Right lobe of liver (tissue), 6 donors: Measurements from ENCODE around the gene HOXD11. TPM values are rescaled to one million over a fixed set of nuclear protein-coding genes. Genes with fewer than 3 reads are reported as not detected.

Experiments used
- ATAC-seq, 4 donors: fragments of 200-7000 bp; cut with Tn5 transposase; one replicate each; pipeline ENCODE4 v1.9.1; 2020; ENCODE audit warnings: mild to moderate bottlenecking in 4 of 4, moderate library complexity in 4 of 4
- DNase-seq, 3 donors: peaks; one replicate each; pipeline ENCODE4 v3.0.0-alpha.2; 2020
- H3K27ac ChIP-seq, 3 donors: fragments of 200-600 bp; one replicate each; pipeline ENCODE4 v1.8.0; 2022
- H3K27me3 ChIP-seq, 2 donors: fragments of 200-600 bp; one replicate each; pipeline ENCODE4 v1.8.0; 2022
- H3K36me3 ChIP-seq, 4 donors: fragments of 200-600 bp; sonication (generic) in 1 of 4; one replicate each; pipeline versions ENCODE4 v1.5.1 to v1.8.0; 2017 to 2022; ENCODE audit warnings: control low read depth in 1 of 4
- H3K4me1 ChIP-seq, 4 donors: fragments of 200-600 bp; sonication (generic) in 1 of 4; one replicate each; pipeline versions ENCODE4 v1.5.1 to v1.8.0; 2017 to 2022; ENCODE audit warnings: control low read depth in 1 of 4
- H3K4me3 ChIP-seq, 3 donors: fragments of 200-600 bp; one replicate each; pipeline ENCODE4 v1.8.0; 2022
- H3K9me3 ChIP-seq, 4 donors: fragments of 200-600 bp; sonication (generic) in 1 of 4; one replicate each; pipeline versions ENCODE4 v1.5.1 to v1.8.0; 2017 to 2022; ENCODE audit warnings: control low read depth in 1 of 4
- CTCF ChIP-seq, 4 donors: fragments of 200-600 bp in 3 of 4; fragments of 450-650 bp in 1 of 4; IDR thresholded peaks; one replicate each; pipeline versions ENCODE4 v1.5.1 to v1.8.0; 2016 to 2022; ENCODE audit warnings: antibody characterized with exemption in 4 of 4, mild to moderate bottlenecking in 2 of 4
- POLR2A ChIP-seq: fragments of 450-650 bp; IDR thresholded peaks from one replicate; pipeline ENCODE4 v1.6.1; 2017; ENCODE audit warnings: antibody characterized with exemption, mild to moderate bottlenecking
- WGBS: methylation state at CpG from one replicate; pipeline ENCODE4 v1.1.6; 2018; ENCODE audit warnings: low coverage, low lambda C conversion rate; ENCODE audit not compliant: insufficient coverage; ENCODE audit errors: missing lambda C conversion rate; 5-methylcytosine and 5-hydroxymethylcytosine counted together
- intact Hi-C, 2 donors: fragments of 100-400 bp; cut with DNase I; formaldehyde crosslinking; loops; one replicate each; pipeline versions ENCODE4 v1.11.2 to v1.14.1; 2022
- total RNA-seq, 6 experiments: library from RNA; depleted of rRNA in 2 of 6; stranded (reverse); fragments of >200 nt in 2 of 6; fragmentation: NEBNext Ultra II Directional in 3 of 6; extraction: Animal tissue kit (Norgen Biotek cat#: 25700) in 3 of 6; gene quantifications; one replicate each; pipeline versions ENCODE4 v1.1.0 to v1.2.4, GENCODE V29; 2016 to 2023
- donor health status: DM: no; HTN: yes; CAD: no.
- donor health status: DM: no; HTN: no; CAD: no.
- donor health status: DM: no; HTN: no; CAD: no.
- donor health status: DM: no; HTN: yes; CAD: no.
- donor health status: DM: no; HTN: yes; CAD: no.

Gene HOXD11
- total RNA-seq, 6 experiments from 2014 or later, result not detected

GRCh38 chr2:176101842-176102241 is 5.2 kb upstream of the HOXD11 start:
- H3K27ac ChIP-seq, result no peak overlapping the region
- peaks cover 0 to 14% (median 5%) of the 10 kb centered on the region in 4 donors for H3K4me1 ChIP-seq
- no peaks in the 10 kb centered on the region for H3K36me3 ChIP-seq
- peaks cover 25 to 90% of the 10 kb centered on the region in 2 donors for H3K27me3 ChIP-seq
- H3K9me3 ChIP-seq, result no peaks in the 10 kb centered on the region
- intact Hi-C loops, result no loop called here
- H3K4me3 ChIP-seq, result no peak overlapping the region
- DNase-seq (no peak), ATAC-seq (no peak)
- 32% methylated on average over 4 of the region's 5 CpGs for WGBS
- no peak for TF ChIP-seq POLR2A
- TF ChIP-seq CTCF (IDR thresholded peaks at IDR 0.05), result no peak

DNA sequence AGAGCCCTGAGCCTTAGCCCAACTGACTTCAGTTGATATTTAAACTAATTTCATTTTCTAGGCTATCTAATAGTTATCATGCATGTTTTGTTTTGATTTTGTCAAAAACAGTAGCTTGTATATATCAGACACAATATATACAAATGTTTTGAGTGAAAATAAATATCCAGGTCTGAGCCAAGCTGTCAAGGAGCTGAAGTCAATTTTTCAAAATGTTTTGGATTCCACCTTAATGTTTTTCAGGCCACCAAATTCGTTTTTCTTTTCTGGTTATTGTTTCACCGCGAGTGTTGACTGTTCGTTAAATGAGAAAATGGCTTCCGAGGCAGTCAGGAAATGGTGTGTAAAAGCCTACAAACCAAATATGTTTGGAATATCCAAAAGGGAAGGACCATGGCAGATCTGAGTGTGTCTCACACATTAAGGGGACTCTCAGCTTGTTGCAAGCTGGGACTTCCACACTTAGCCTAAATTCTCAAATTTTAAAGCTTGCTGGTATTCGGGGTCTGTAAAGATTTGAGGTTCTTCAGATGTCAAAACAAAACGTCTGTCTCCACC is 4.7 kb upstream of the HOXD11 start:
- ATAC-seq (no peak), DNase-seq (no peak)
- intact Hi-C loops, result no loop called here
- Histone ChIP-seq H3K4me1 (peaks cover 0 to 10% (median 2%) of the 10 kb centered on the region in 4 donors), H3K4me3 (no peak overlapping the region), H3K36me3 (no peaks in the 10 kb centered on the region), H3K9me3 (no peaks in the 10 kb centered on the region), H3K27ac (no peak overlapping the region), H3K27me3 (peaks cover 25 to 87% of the 10 kb centered on the region in 2 donors)
- 6% methylated on average over 7 of the region's 7 CpGs for WGBS
- TF ChIP-seq CTCF (IDR thresholded peaks at IDR 0.05) (no peak), POLR2A (no peak)

- no peak overlapping the region for H3K27ac ChIP-seq
- no peaks in the 10 kb centered on the region for H3K36me3 ChIP-seq
- H3K4me3 ChIP-seq, result no peak overlapping the region
- TF ChIP-seq CTCF (IDR thresholded peaks at IDR 0.05) (no peak), POLR2A (no peak)
- intact Hi-C loops, result no loop called here
- H3K4me1 ChIP-seq, result peaks cover 0 to 8% (median 0%) of the 10 kb centered on the region in 4 donors
- peaks cover 25 to 86% of the 10 kb centered on the region in 2 donors for H3K27me3 ChIP-seq
- 13% methylated on average over 4 of the region's 7 CpGs for WGBS
- no peak for ATAC-seq
- no peak for DNase-seq
- H3K9me3 ChIP-seq, result no peaks in the 10 kb centered on the region
Measured at GRCh38 chr2:176103194-176103593, 3.9 kb upstream of the HOXD11 start.

DNA sequence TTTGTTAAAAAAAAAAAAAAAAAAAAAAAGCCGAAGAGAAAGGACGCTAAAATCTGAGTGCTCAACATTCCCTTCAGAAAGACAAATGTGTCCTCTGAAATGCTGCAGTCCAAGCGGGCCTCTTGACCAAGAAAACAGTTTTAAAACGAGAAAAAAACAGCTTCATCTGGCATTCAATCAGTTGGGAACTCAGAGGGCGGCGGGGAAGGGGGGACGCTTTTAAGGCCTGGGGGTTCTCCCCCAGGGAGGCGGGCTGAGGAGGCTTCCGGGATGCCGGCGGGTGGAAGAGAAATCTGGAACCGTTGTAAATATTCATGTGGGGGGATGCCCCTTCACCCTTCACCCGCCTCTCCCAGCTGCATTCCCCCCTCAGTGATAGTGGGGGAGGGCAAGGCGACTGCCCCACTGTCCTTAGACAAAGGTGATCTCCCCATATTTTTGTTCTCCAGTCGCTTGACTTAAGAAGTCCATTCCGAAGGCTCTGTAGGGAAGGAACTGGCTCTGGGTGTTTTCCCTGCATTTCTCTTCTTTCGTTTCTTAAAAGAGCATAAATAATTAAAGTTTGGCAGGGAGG is 3.3 kb upstream of the HOXD11 start:
- DNase-seq, result no peak
- 2% methylated on average over 16 of the region's 17 CpGs for WGBS
- Histone ChIP-seq H3K36me3 (no peaks in the 10 kb centered on the region), H3K27ac (no peak overlapping the region), H3K9me3 (no peaks in the 10 kb centered on the region), H3K4me1 (peaks cover 0 to 8% (median 0%) of the 10 kb centered on the region in 4 donors), H3K27me3 (peaks cover 28 to 86% of the 10 kb centered on the region in 2 donors), H3K4me3 (no peak overlapping the region)
- TF ChIP-seq CTCF (IDR thresholded peaks at IDR 0.05) (no peak), POLR2A (no peak)
- no peak for ATAC-seq
- intact Hi-C loops, result no loop called here
